ENCODE results near the gene EEFSEC.

DNA sequence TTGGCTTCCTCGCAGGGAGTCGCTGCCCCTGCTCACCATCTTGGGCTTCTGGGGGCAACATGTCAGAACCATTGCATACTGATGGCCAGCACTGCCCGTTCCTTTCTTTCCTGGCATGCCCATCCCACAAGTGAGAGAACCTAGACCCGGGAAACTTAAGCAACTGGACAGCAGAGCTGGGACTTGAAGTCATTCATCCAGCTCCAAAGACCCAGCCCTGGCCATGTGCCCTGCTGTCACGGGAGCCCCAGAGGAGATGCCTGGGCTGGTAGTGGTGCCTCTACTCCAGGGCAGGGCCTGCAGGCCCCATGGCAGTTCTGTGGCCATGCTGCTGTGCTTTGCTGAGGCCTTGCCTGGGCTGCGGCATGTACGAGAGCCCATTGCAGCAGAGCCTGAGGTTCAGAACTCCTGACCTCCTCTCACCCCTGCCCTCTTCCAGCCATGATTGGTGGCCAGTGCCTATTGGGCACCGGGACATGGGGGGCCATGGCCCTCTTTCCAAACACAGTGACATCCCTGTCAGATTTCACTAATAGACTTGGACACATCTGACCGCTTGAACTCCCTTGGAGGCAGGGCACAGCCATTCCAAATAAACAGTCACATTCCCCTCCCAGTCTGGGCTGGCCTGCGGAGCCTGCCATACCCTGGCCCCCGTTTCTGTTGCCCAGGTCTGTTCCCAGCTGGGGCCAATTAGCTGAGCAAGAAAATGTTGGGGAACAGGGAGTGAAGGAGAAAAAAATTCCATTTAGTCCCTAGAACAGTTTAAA, 115.9 kb downstream of the EEFSEC start:
- TF ChIP-seq CTCF (optimal IDR thresholded peaks at IDR 0.05 in 1 of 3, IDR thresholded peaks at IDR 0.05 in 1 of 3, conservative IDR thresholded peaks at IDR 0.05 in 1 of 3; ENCODE audit: extremely low read depth in 1 of 3, insufficient read depth in 2 of 3, low read length in 3 of 3) = no peak
- no peak for TF ChIP-seq EZH2 (IDR thresholded peaks at IDR 0.05; ENCODE audit: low read length)
